HG02885 (cell line): ENCODE results near the gene PPM1H.

Source experiments
- ATAC-seq: cut with Tn5 transposase; IDR thresholded peaks from one replicate; pipeline ENCODE4 v1.9.1; 2021; ENCODE audit warnings: mild to moderate bottlenecking; ENCODE audit not compliant: unreplicated experiment, poor library complexity

PPM1H gene

GRCh38 chr12:62659453-62660295 lies 275.3 kb downstream of the PPM1H start:
- ATAC-seq, result no peak

- ATAC-seq, result no peak
These were observed 276.0 kb downstream of the PPM1H start for GRCh38 chr12:62658910-62659309.

- ATAC-seq, result no peak
These were observed 277.7 kb downstream of the PPM1H start for GRCh38 chr12:62657363-62657632.

- no peak for ATAC-seq
These were observed 278.2 kb downstream of the PPM1H start for GRCh38 chr12:62656591-62657362.

- ATAC-seq, result no peak
These were observed 279.2 kb downstream of the PPM1H start for GRCh38 chr12:62655666-62656151.

GRCh38 chr12:62654326-62655241 lies 280.4 kb downstream of the PPM1H start:
- no peak for ATAC-seq

- ATAC-seq, result no peak
These were observed 281.2 kb downstream of the PPM1H start for GRCh38 chr12:62653740-62654139.

GRCh38 chr12:62653304-62653703 lies 281.6 kb downstream of the PPM1H start:
- ATAC-seq, result no peak

- ATAC-seq, result no peak
These were observed 283.8 kb downstream of the PPM1H start for GRCh38 chr12:62651138-62651537.

- no peak for ATAC-seq
These were observed 285.4 kb downstream of the PPM1H start for GRCh38 chr12:62649412-62650138.

GRCh38 chr12:62647586-62647985 lies 287.4 kb downstream of the PPM1H start:
- no peak for ATAC-seq

- no peak for ATAC-seq
These were observed 288.4 kb downstream of the PPM1H start for GRCh38 chr12:62646566-62646965.

- no peak for ATAC-seq
These were observed 291.5 kb downstream of the PPM1H start for GRCh38 chr12:62643486-62643885.

- no peak for ATAC-seq
These were observed 292.5 kb downstream of the PPM1H start for GRCh38 chr12:62642486-62642885.

- ATAC-seq, result peak; percentile 96
These were observed 294.0 kb downstream of the PPM1H start for GRCh38 chr12:62640910-62641448.

- ATAC-seq, result no peak
These were observed 297.3 kb downstream of the PPM1H start for GRCh38 chr12:62637679-62638078.

- ATAC-seq, result no peak
These were observed 299.3 kb downstream of the PPM1H start for GRCh38 chr12:62635649-62636048.

- peak; percentile 44 for ATAC-seq
These were observed 302.5 kb downstream of the PPM1H start for GRCh38 chr12:62632411-62632918.
